H1 (cell line): Measurements from ENCODE around the gene NARS2. TPM values are rescaled to one million over a fixed set of nuclear protein-coding genes. Genes with fewer than 3 reads are reported as not detected.

Experiments used
- CTCF ChIA-PET: fragments of 300-600 bp; sonication (Branson Sonifier 250); formaldehyde crosslinking; loops from one replicate; lab custom pipeline; 2021; ENCODE audit not compliant: partially characterized antibody; lab: Charles Lee
- POLR2A ChIA-PET: fragments of 300-600 bp; sonication (Branson Sonifier 250); formaldehyde crosslinking; loops from one replicate; lab custom pipeline; 2021; ENCODE audit warnings: inconsistent platforms; ENCODE audit not compliant: partially characterized antibody; lab: Charles Lee
- DNase-seq, 2 experiments: peaks; one replicate each; pipeline versions ENCODE4 v3.0.0 to v3.0.0-alpha.2; 2010 to 2022; ENCODE audit warnings: low spot score in 2 of 2, low read depth in 1 of 2, mixed read lengths in 1 of 2
- FAIRE-seq: peaks from 2 replicates; lab custom pipeline; 2011; peaks lifted over from hg19 to GRCh38; lab: Jason Lieb, UNC
- H2AFZ ChIP-seq: 2 replicates; pipeline ENCODE4 v1.8.1; 2012; ENCODE audit warnings: low read length, inconsistent platforms
- H2AK5ac ChIP-seq: 2 replicates; pipeline ENCODE4 v1.6.1; 2013; ENCODE audit warnings: low read depth, low read length
- H2BK120ac ChIP-seq: replicated peaks from 2 replicates; pipeline ENCODE3; 2013; ENCODE audit warnings: low read depth, low read length, inconsistent platforms
- H2BK12ac ChIP-seq: 2 replicates; pipeline ENCODE4 v1.6.1; 2013; ENCODE audit warnings: low read depth, low read length
- H2BK15ac ChIP-seq: 2 replicates; pipeline ENCODE4 v1.6.1; 2013; ENCODE audit warnings: low read length
- H2BK20ac ChIP-seq: 2 replicates; pipeline ENCODE4 v1.6.1; 2013; ENCODE audit warnings: low read length
- H2BK5ac ChIP-seq: 2 replicates; pipeline ENCODE4 v1.6.1; 2013; ENCODE audit warnings: low read depth, low read length
- H3K14ac ChIP-seq: 2 replicates; pipeline ENCODE4 v1.6.1; 2013; ENCODE audit warnings: inconsistent platforms; ENCODE audit not compliant: insufficient read length
- H3K18ac ChIP-seq: 2 replicates; pipeline ENCODE4 v1.6.1; 2013; ENCODE audit warnings: low read length; ENCODE audit errors: extremely low read depth
- H3K23ac ChIP-seq: 2 replicates; pipeline ENCODE4 v1.6.1; 2013; ENCODE audit warnings: inconsistent platforms; ENCODE audit not compliant: insufficient read length
- H3K23me2 ChIP-seq: 2 replicates; pipeline ENCODE4 v1.6.1; 2013; ENCODE audit warnings: low read depth, low read length
- H3K27ac ChIP-seq: 2 replicates; pipeline ENCODE4 v1.6.1; 2011; ENCODE audit warnings: low read depth, low read length, inconsistent platforms
- H3K27me3 ChIP-seq, 4 experiments: replicated peaks in 1 of 4; 1 replicate in 1 of 4; 2 replicates in 3 of 4; pipeline versions ENCODE4 v1.6.1 to v1.8.1; 2011 to 2013; ENCODE audit warnings: low read length in 3 of 4, mild to moderate bottlenecking in 3 of 4, inconsistent platforms in 2 of 4, mixed read lengths in 2 of 4, moderate library complexity in 1 of 4; ENCODE audit not compliant: control insufficient read depth in 3 of 4, insufficient read depth in 3 of 4; ENCODE audit errors: extremely low read depth in 1 of 4
- H3K36me3 ChIP-seq, 4 experiments: 2 replicates each; pipeline versions ENCODE4 v1.6.1 to v1.8.1; 2011 to 2013; ENCODE audit warnings: mild to moderate bottlenecking in 4 of 4, low read length in 3 of 4, moderate library complexity in 2 of 4, control low read depth in 1 of 4, inconsistent platforms in 1 of 4; ENCODE audit not compliant: insufficient read depth in 4 of 4, control insufficient read depth in 2 of 4
- H3K4ac ChIP-seq: replicated peaks from 2 replicates; pipeline ENCODE3; 2013; ENCODE audit warnings: low read length, low read depth, mixed read lengths, inconsistent platforms; ENCODE audit not compliant: insufficient read length
- H3K4me1 ChIP-seq, 4 experiments: replicated peaks in 1 of 4; 1 replicate in 1 of 4; 2 replicates in 3 of 4; pipeline versions ENCODE4 v1.6.1 to v1.8.1; 2011 to 2013; ENCODE audit warnings: low read length in 3 of 4, inconsistent platforms in 2 of 4, mixed read lengths in 1 of 4; ENCODE audit not compliant: insufficient read depth in 4 of 4, control insufficient read depth in 3 of 4
- H3K4me2 ChIP-seq, 2 experiments: 2 replicates each; pipeline versions ENCODE4 v1.6.1 to v1.8.1; 2011 to 2013; ENCODE audit warnings: low read depth in 2 of 2, low read length in 2 of 2, control low read depth in 1 of 2, inconsistent platforms in 1 of 2, mild to moderate bottlenecking in 1 of 2; ENCODE audit not compliant: insufficient read depth in 1 of 2
- H3K4me3 ChIP-seq, 4 experiments: fragments of 200-600, 300-600 bp in 1 of 4; sonication (generic), shearing (Covaris generic), sonication (Bioruptor Twin) in 1 of 4; 2 replicates each; pipeline versions ENCODE4 v1.5.1 to v1.8.1; 2011 to 2016; ENCODE audit warnings: low read length in 4 of 4, low read depth in 3 of 4, control low read depth in 2 of 4, inconsistent platforms in 2 of 4, mild to moderate bottlenecking in 2 of 4, mixed read lengths in 1 of 4, moderate library complexity in 1 of 4; ENCODE audit not compliant: insufficient read depth in 2 of 4; ENCODE audit errors: extremely low read depth in 1 of 4
- H3K56ac ChIP-seq: replicated peaks from 2 replicates; pipeline ENCODE3; 2013; ENCODE audit warnings: low read depth, mild to moderate bottlenecking, mixed read lengths, low read length, inconsistent platforms; ENCODE audit not compliant: insufficient read length
- H3K79me1 ChIP-seq: 2 replicates; pipeline ENCODE4 v1.6.1; 2013; ENCODE audit warnings: low read depth, low read length, control low read depth
- H3K79me2 ChIP-seq, 2 experiments: 2 replicates each; pipeline versions ENCODE4 v1.6.1 to v1.8.1; 2012 to 2013; ENCODE audit warnings: low read length in 2 of 2, mild to moderate bottlenecking in 2 of 2, inconsistent platforms in 1 of 2; ENCODE audit not compliant: insufficient read depth in 2 of 2, control insufficient read depth in 1 of 2
- H3K9ac ChIP-seq, 4 experiments: replicated peaks in 1 of 4; 1 replicate in 1 of 4; 2 replicates in 3 of 4; pipeline versions ENCODE4 v1.6.1 to v1.8.1; 2011 to 2013; ENCODE audit warnings: low read depth in 3 of 4, low read length in 3 of 4, control low read depth in 2 of 4, mild to moderate bottlenecking in 2 of 4, moderate library complexity in 2 of 4, inconsistent platforms in 1 of 4; ENCODE audit errors: extremely low read depth in 1 of 4
- H3K9me3 ChIP-seq, 2 experiments: 2 replicates each; pipeline versions ENCODE4 v1.6.1 to v1.8.1; 2012 to 2013; ENCODE audit warnings: mild to moderate bottlenecking in 2 of 2, moderate library complexity in 2 of 2, control low read depth in 1 of 2, inconsistent platforms in 1 of 2, low read depth in 1 of 2, low read length in 1 of 2, mixed read lengths in 1 of 2; ENCODE audit not compliant: insufficient read depth in 2 of 2
- H4K20me1 ChIP-seq, 2 experiments: replicated peaks in 1 of 2; 2 replicates each; pipeline versions ENCODE3 to v1.8.1; 2011 to 2013; ENCODE audit warnings: inconsistent platforms in 2 of 2, low read length in 2 of 2, mild to moderate bottlenecking in 1 of 2; ENCODE audit not compliant: insufficient read depth in 2 of 2, control insufficient read depth in 1 of 2
- H4K5ac ChIP-seq: 2 replicates; pipeline ENCODE4 v1.6.1; 2013; ENCODE audit warnings: low read length, low read depth, mixed read lengths, inconsistent platforms; ENCODE audit not compliant: insufficient read length
- H4K8ac ChIP-seq: 2 replicates; pipeline ENCODE4 v1.8.0; 2013; ENCODE audit warnings: mild to moderate bottlenecking, moderate library complexity, low read length, inconsistent platforms; ENCODE audit not compliant: insufficient read depth; ENCODE audit errors: extremely low read depth
- H4K91ac ChIP-seq: replicated peaks from 2 replicates; pipeline ENCODE3; 2013; ENCODE audit warnings: low read length, mixed read lengths, inconsistent platforms; ENCODE audit not compliant: insufficient read length
- CHD2 ChIP-seq: IDR thresholded peaks from 2 replicates; pipeline ENCODE4 v1.6.1; 2012; ENCODE audit warnings: low read length, improper control_type of control experiment
- EP300 ChIP-seq, 2 experiments: IDR thresholded peaks; 1 replicate in 1 of 2; 2 replicates in 1 of 2; pipeline ENCODE4 v1.6.1; 2011 to 2012; ENCODE audit warnings: low read depth in 2 of 2, low read length in 2 of 2, mild to moderate bottlenecking in 2 of 2, borderline replicate concordance in 1 of 2, inconsistent platforms in 1 of 2, moderate library complexity in 1 of 2
- JUND ChIP-seq: IDR thresholded peaks from 2 replicates; pipeline ENCODE4 v1.6.1; 2011; ENCODE audit warnings: mild to moderate bottlenecking, improper control_type of control experiment, low read length
- POLR2A ChIP-seq, 2 experiments: IDR thresholded peaks; 1 replicate in 1 of 2; 2 replicates in 1 of 2; pipeline ENCODE4 v1.6.1; 2011; ENCODE audit warnings: low read depth in 2 of 2, low read length in 2 of 2, mild to moderate bottlenecking in 2 of 2; ENCODE audit errors: control extremely low read depth in 1 of 2
- POU5F1 ChIP-seq: IDR thresholded peaks from 2 replicates; pipeline ENCODE4 v1.6.1; 2011; ENCODE audit warnings: low read depth, mild to moderate bottlenecking, low read length, moderate library complexity
- SRF ChIP-seq: IDR thresholded peaks from 2 replicates; pipeline ENCODE4 v1.6.1; 2011; ENCODE audit warnings: mild to moderate bottlenecking, low read depth, low read length, moderate library complexity
- whole genome bisulfite sequencing, 2 experiments: shearing (Covaris generic) in 1 of 2; methylation state at CpG; one replicate each; pipeline versions ENCODE4 v1.1.6 to v1.1.7; 2013 to 2015; ENCODE audit warnings: low lambda C conversion rate in 2 of 2, mixed read lengths in 2 of 2, inconsistent platforms in 1 of 2, low coverage in 1 of 2, missing lambda C conversion rate in 1 of 2; ENCODE audit not compliant: insufficient replicate concordance in 2 of 2, insufficient coverage in 1 of 2, insufficient read length in 1 of 2; ENCODE audit errors: extremely low coverage in 1 of 2, missing lambda C conversion rate in 1 of 2; 5-methylcytosine and 5-hydroxymethylcytosine counted together
- polyA plus RNA-seq, 7 experiments: library from polyadenylated mRNA; depleted of rRNA in 3 of 7; stranded (reverse) in 5 of 7; unstranded in 2 of 7; fragments of >200 nt in 5 of 7; fragments of 200-250 nt in 2 of 7; gene quantifications; 1 replicate in 5 of 7; 2 replicates in 1 of 7; 4 replicates in 1 of 7; pipeline versions ENCODE4 v1.2.1 to v1.2.3, GENCODE V29; 2011 to 2013; ENCODE audit warnings: missing spikeins in 2 of 7, mixed read lengths in 2 of 7
- total RNA-seq: library from RNA; stranded (reverse); fragmentation: NEBNext Ultra II Directional; extraction: Animal tissue kit (Norgen Biotek cat#: 25700); gene quantifications from 2 replicates; pipeline ENCODE4 v1.2.1, GENCODE V29; 2021

NARS2 gene
- total and polyA plus RNA-seq, 2 of the 8 experiments (the other 6 are each of a cell fraction or from before 2014, with no cell fraction given), result 26.2 to 51.6 TPM

DNA sequence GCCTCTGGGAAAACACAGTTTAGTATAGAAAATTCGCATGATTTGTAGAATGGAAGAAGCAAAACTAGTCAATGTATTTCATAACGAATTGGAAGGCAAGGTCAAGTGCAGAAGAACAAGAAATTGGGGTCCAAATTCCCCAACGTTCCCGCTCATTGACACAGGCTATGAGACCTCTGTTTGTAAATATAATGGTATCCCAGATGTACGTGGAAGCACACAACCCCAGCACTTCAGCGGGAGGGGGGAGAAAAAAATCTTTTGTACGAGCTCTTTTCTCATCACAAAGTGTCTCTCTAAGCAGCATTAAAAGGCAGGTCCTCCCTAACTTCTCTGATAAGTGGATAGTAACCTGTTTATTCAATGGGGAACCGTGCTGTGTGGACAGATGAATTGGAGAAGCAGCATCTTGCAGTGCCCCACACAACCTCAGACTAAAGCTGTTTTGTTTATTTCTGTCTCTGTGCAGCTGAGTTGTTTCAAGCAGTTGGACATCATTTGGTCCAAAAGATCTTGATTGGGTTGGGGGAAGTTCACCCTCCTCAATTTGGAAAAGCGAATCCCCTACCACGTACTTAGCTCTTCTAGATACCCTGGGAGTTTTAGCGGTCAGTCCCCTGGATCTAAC is 156.0 kb downstream of the NARS2 start:
- H3K27ac ChIP-seq, result no peak overlapping the region

More for the DNA sequence above, 156.0 kb downstream of the NARS2 start:
- Histone ChIP-seq H3K4ac (no peak overlapping the region), H4K20me1 (no peaks in the 10 kb centered on the region), H2AK5ac (no peak overlapping the region), H3K27me3 (peaks cover 0 to 13% (median 8%) of the 10 kb centered on the region in 4 experiments; a peak in 4 of 7 replicates), H3K79me1 (no peaks in the 10 kb centered on the region), H3K9me3 (no peaks in the 10 kb centered on the region), H4K91ac (no peak overlapping the region), H2BK120ac (no peak overlapping the region), H3K56ac (no peak overlapping the region), H2AFZ (no peak overlapping the region), H2BK5ac (no peak overlapping the region), H2BK15ac (no peak overlapping the region), H3K4me3 (peak overlapping the region; percentile 58 to 83 (median 80)), H3K18ac (no peak overlapping the region; the same call in 1 of the 2 replicates), H2BK12ac (no peak overlapping the region), H4K8ac (no peak overlapping the region), H3K4me1 (peaks cover 3 to 16% (median 5%) of the 10 kb centered on the region in 4 experiments; a peak in 6 of 7 replicates), H3K14ac (no peak overlapping the region), H3K79me2 (peaks cover 0 to 4% of the 10 kb centered on the region in 2 experiments; a peak in 1 of 4 replicates), H3K4me2 (peak overlapping the region; percentile 81 to 98), H3K9ac (peak overlapping the region in 2 of 4 experiments; percentile 67 to 79; a peak in 4 of 7 replicates), H4K5ac (no peak overlapping the region), H3K36me3 (no peaks in the 10 kb centered on the region), H3K23ac (no peak overlapping the region), H3K23me2 (peaks cover 10% of the 10 kb centered on the region; the same call in 1 of the 2 replicates), H2BK20ac (no peak overlapping the region)
- DNase-seq (no peak), FAIRE-seq (no peak)
- ChIA-PET CTCF (interaction anchor here (0.7 to 7.6 kb wide), 14 partner anchors 11 to 419 kb away, joined by 3 to 87 read pairs (median 4); no protein-coding TSS in a partner anchor), POLR2A (interaction anchor here (1.2 to 4.7 kb wide), 5 partner anchors 11 to 191 kb away, joined by 3 to 33 read pairs (median 5); partner anchors contain the start of gene NARS2)
- no peak for TF ChIP-seq SRF
- TF ChIP-seq POLR2A (IDR thresholded peaks at IDR 0.05; ENCODE audit: control extremely low read depth in 1 of 2, low read depth in 2 of 2, low read length in 2 of 2), result no peak; a peak in 1 of 3 replicates
- TF ChIP-seq EP300 (IDR thresholded peaks at IDR 0.05; ENCODE audit: borderline replicate concordance in 1 of 2, low read depth in 2 of 2, low read length in 2 of 2), result no peak
- TF ChIP-seq JUND, result no peak
- TF ChIP-seq CHD2, result no peak
- TF ChIP-seq POU5F1, result no peak
- 46% methylated on average over 11 of the region's 11 CpGs; no CpG with 5 or more reads in 1 of the 2 experiments for WGBS, 2 experiments
